GM12878 (cell line): ENCODE results near the gene HS6ST3. TPM values are rescaled to one million over a fixed set of nuclear protein-coding genes. Genes with fewer than 3 reads are reported as not detected.

Experiments
- ATAC-seq: fragments of 200-7000 bp; cut with Tn5 transposase; 3 replicates; pipeline ENCODE4 v1.9.1; 2020; ENCODE audit warnings: mild to moderate bottlenecking, moderate library complexity
- BruUV-seq: library from RNA; stranded (reverse); fragments of 400-500 nt; replicated peaks from 2 replicates; lab custom pipeline; 2021; lab: Mats Ljungman, UMichigan
- CTCF ChIA-PET: fragments of 300-600 bp; sonication (Branson Sonifier 250); formaldehyde crosslinking; extraction: SDS; loops from one replicate; lab custom pipeline; 2021; ENCODE audit warnings: inconsistent platforms; lab: Yijun Ruan, JAX
- POLR2A ChIA-PET: fragments of 350-600 bp; formaldehyde crosslinking; extraction: SDS; loops from one replicate; lab custom pipeline; 2021; ENCODE audit warnings: inconsistent platforms; lab: Charles Lee
- RAD21 ChIA-PET: fragments of 300-600 bp; sonication (Branson Sonifier 250); formaldehyde crosslinking; loops from one replicate; lab custom pipeline; 2023; ENCODE audit warnings: antibody characterized with exemption; ENCODE audit not compliant: unreplicated experiment; lab: Charles Lee
- SMC1A ChIA-PET: fragments of 300-600 bp; sonication (Branson Sonifier 250); formaldehyde crosslinking; loops from one replicate; lab custom pipeline; 2023; ENCODE audit not compliant: unreplicated experiment, uncharacterized antibody; lab: Charles Lee
- DNase-seq: peaks from one replicate; pipeline ENCODE4 v3.0.0-alpha.2; 2011; ENCODE audit warnings: low read depth, low spot score
- FAIRE-seq: peaks from 3 replicates; lab custom pipeline; 2011; peaks lifted over from hg19 to GRCh38; lab: Jason Lieb, UNC
- H2AFZ ChIP-seq: 2 replicates; pipeline ENCODE4 v1.6.0; 2011; ENCODE audit warnings: low read depth, low read length, control low read depth; ENCODE audit not compliant: control insufficient read depth
- H3K27ac ChIP-seq: 2 replicates; pipeline ENCODE4 v1.5.1; 2011; ENCODE audit warnings: control low read depth; ENCODE audit not compliant: control insufficient read depth, insufficient read depth
- H3K27me3 ChIP-seq, 2 experiments: replicated peaks in 1 of 2; 2 replicates each; pipeline versions ENCODE4 v1.6.0 to v1.6.1; 2011; ENCODE audit warnings: low read length in 1 of 2; ENCODE audit not compliant: control insufficient read depth in 2 of 2, insufficient read depth in 2 of 2
- H3K36me3 ChIP-seq, 2 experiments: 2 replicates each; pipeline ENCODE4 v1.5.1; 2011; ENCODE audit warnings: low read length in 1 of 2; ENCODE audit not compliant: control insufficient read depth in 2 of 2, insufficient read depth in 2 of 2
- H3K4me1 ChIP-seq: 2 replicates; pipeline ENCODE4 v1.6.1; 2011; ENCODE audit warnings: mild to moderate bottlenecking, low read length, moderate library complexity, mixed read lengths; ENCODE audit not compliant: control insufficient read depth, insufficient read depth
- H3K4me2 ChIP-seq: 2 replicates; pipeline ENCODE4 v1.6.0; 2011; ENCODE audit warnings: control low read depth; ENCODE audit not compliant: control insufficient read depth, insufficient read depth
- H3K4me3 ChIP-seq: fragments of 200-600 bp; sonication (generic); 2 replicates; pipeline ENCODE4 v1.5.1; 2016
- H3K79me2 ChIP-seq: 2 replicates; pipeline ENCODE4 v1.6.0; 2011; ENCODE audit warnings: low read length; ENCODE audit not compliant: control insufficient read depth, insufficient read depth
- H3K9ac ChIP-seq: 2 replicates; pipeline ENCODE4 v1.8.0; 2011; ENCODE audit warnings: low read length, control low read depth, mixed read lengths; ENCODE audit not compliant: control insufficient read depth, insufficient read depth
- H3K9me3 ChIP-seq: replicated peaks from 3 replicates; pipeline ENCODE4 v1.5.1; 2011; ENCODE audit warnings: mild to moderate bottlenecking, low read length; ENCODE audit not compliant: control insufficient read depth, insufficient read depth
- H4K20me1 ChIP-seq: 2 replicates; pipeline ENCODE4 v1.6.0; 2011; ENCODE audit not compliant: control insufficient read depth, insufficient read depth
- BMI1 ChIP-seq: fragments of 450-650 bp; IDR thresholded peaks from 2 replicates; pipeline ENCODE4 v1.6.1; 2016; ENCODE audit warnings: mild to moderate bottlenecking, moderate library complexity, borderline replicate concordance
- CHD2 ChIP-seq: IDR thresholded peaks from 2 replicates; pipeline ENCODE4 v1.6.1; 2011; ENCODE audit warnings: low read depth, low read length, improper control_type of control experiment, borderline replicate concordance
- POLR2A ChIP-seq: IDR thresholded peaks from 2 replicates; pipeline ENCODE4 v1.6.1; 2011; ENCODE audit warnings: low read depth, mild to moderate bottlenecking, low read length
- TCF3 ChIP-seq: IDR thresholded peaks from 2 replicates; pipeline ENCODE4 v1.6.1; 2012; ENCODE audit warnings: low read depth, mild to moderate bottlenecking, low read length, borderline replicate concordance; ENCODE audit not compliant: insufficient read depth
- ZNF24 ChIP-seq: fragments of 450-650 bp; IDR thresholded peaks from 2 replicates; pipeline ENCODE4 v1.6.1; 2017; ENCODE audit warnings: antibody characterized with exemption, mild to moderate bottlenecking
- WGBS: methylation state at CpG from one replicate; pipeline ENCODE4 v1.1.6; 2016; ENCODE audit warnings: low lambda C conversion rate; ENCODE audit not compliant: insufficient replicate concordance, insufficient coverage; ENCODE audit errors: missing lambda C conversion rate; 5-methylcytosine and 5-hydroxymethylcytosine counted together
- in situ Hi-C: fragments of 300-500 bp; cut with MboI; formaldehyde crosslinking; loops from 9 replicates; pipeline ENCODE4 v1.14.3; 2018; ENCODE audit warnings: mixed read lengths
- intact Hi-C: fragments of 100-400 bp; cut with micrococcal nuclease; formaldehyde crosslinking; loops from one replicate; pipeline ENCODE4 v1.14.2; 2022; ENCODE audit not compliant: unreplicated experiment
- polyA plus RNA-seq, 11 experiments: library from polyadenylated mRNA; depleted of rRNA in 4 of 11; unstranded in 6 of 11; stranded (reverse) in 5 of 11; fragments of >200 nt; fragmentation: Nextera tagmentation in 4 of 11; fragmentation: Illumina TruSeq in 1 of 11; extraction: Ambion mirVana in 4 of 11; extraction: Trizol in 1 of 11; gene quantifications; 1 replicate in 1 of 11; 2 replicates in 10 of 11; pipeline versions ENCODE4 v1.2.1 to v1.2.3, GENCODE V29; 2011 to 2016; ENCODE audit warnings: inconsistent platforms in 2 of 11, missing spikeins in 2 of 11, low read depth in 1 of 11
- total RNA-seq, 4 experiments: library from RNA; depleted of rRNA in 3 of 4; stranded (reverse); fragments of >200 nt in 3 of 4; fragmentation: Illumina TruSeq in 1 of 4; extraction: Trizol in 1 of 4; gene quantifications; 2 replicates each; pipeline versions ENCODE4 v1.2.1 to v1.2.3, GENCODE V29; 2013 to 2021

The HS6ST3 gene
- total and polyA plus RNA-seq, 10 of the 15 experiments (the other 5 are each of a cell fraction or from before 2014, with no cell fraction given): under 0.01 to 2.9 TPM; not detected in 8

GRCh38 chr13:96850538-96851145 is 760.7 kb downstream of the HS6ST3 start:
- Histone ChIP-seq H2AFZ (no peak overlapping the region), H3K79me2 (no peaks in the 10 kb centered on the region), H3K9ac (no peak overlapping the region)
- ChIA-PET RAD21 (no interaction called here), SMC1A (no interaction called here)
- TF ChIP-seq CHD2 (no peak), TCF3 (no peak), BMI1 (no peak)
- TF ChIP-seq, all 136 proteins: peak for 0
- ATAC-seq (no peak), FAIRE-seq (no peak), DNase-seq (no peak)
- Histone ChIP-seq H3K36me3 (no peaks in the 10 kb centered on the region), H3K27me3 (no peaks in the 10 kb centered on the region), H3K9me3 (no peaks in the 10 kb centered on the region), H4K20me1 (no peaks in the 10 kb centered on the region; the same call in 1 of the 2 replicates), H3K4me2 (no peak overlapping the region), H3K4me1 (no peaks in the 10 kb centered on the region), H3K27ac (no peak overlapping the region), H3K4me3 (no peak overlapping the region)
- no TSS peak for BruUV-seq
- 48% methylated on average over 10 of the region's 10 CpGs for WGBS
- ChIA-PET POLR2A (no interaction called here), CTCF (no interaction called here)
- in situ Hi-C loops (no loop called here), intact Hi-C loops (no loop called here)

GRCh38 chr13:96851856-96852445 is 762.0 kb downstream of the HS6ST3 start:
- BruUV-seq: no TSS peak
- H3K9me3 ChIP-seq: no peaks in the 10 kb centered on the region
- H3K36me3 ChIP-seq: no peaks in the 10 kb centered on the region
- no peak overlapping the region for H3K9ac ChIP-seq
- ChIA-PET POLR2A (no interaction called here), RAD21 (no interaction called here), SMC1A (no interaction called here), CTCF (interaction anchor here (0.5 kb wide), 1 partner anchor 62 kb away, joined by 3 read pairs; no protein-coding TSS in a partner anchor)
- no peaks in the 10 kb centered on the region for H3K4me1 ChIP-seq
- no peaks in the 10 kb centered on the region for H3K27me3 ChIP-seq
- H2AFZ ChIP-seq: no peak overlapping the region
- no peak overlapping the region for H3K4me3 ChIP-seq
- H3K27ac ChIP-seq: no peak overlapping the region
- intact Hi-C loops (no loop called here), in situ Hi-C loops (no loop called here)
- H3K4me2 ChIP-seq: no peak overlapping the region
- no peaks in the 10 kb centered on the region; the same call in 1 of the 2 replicates for H4K20me1 ChIP-seq
- FAIRE-seq: no peak
- 31% methylated on average over 9 of the region's 9 CpGs for WGBS
- no peaks in the 10 kb centered on the region for H3K79me2 ChIP-seq
- DNase-seq: no peak
- no peak for ATAC-seq
- TF ChIP-seq ZNF24: no peak
- no peak for TF ChIP-seq POLR2A
